Cardiac ventricle fibroblast (primary cell): ENCODE results near the gene CD163L1. TPM values are rescaled to one million over a fixed set of nuclear protein-coding genes. Genes with fewer than 3 reads are reported as not detected.

Source experiments
- total RNA-seq: library from RNA; depleted of rRNA; stranded (reverse); fragments of >200 nt; gene quantifications from 2 replicates; pipeline ENCODE4 v1.2.3, GENCODE V29; 2015

Gene CD163L1
- not detected in 2 replicates for total RNA-seq

GRCh38 chr12:7444076-7444475, at the start of gene CD163L1:
Gene CD163L1, minus strand, starts transcription at chr12:7444153. Its CDS starts 26 bp downstream, at chr12:7444127.

Other genes starting within 250 kb of the CD163L1 start
- gene ACSM4, start 140.1 kb downstream of the CD163L1 start, total RNA-seq = not detected in 2 replicates
- not detected in 2 replicates for gene CD163, start 59.6 kb upstream of the CD163L1 start, total RNA-seq
- not detected in 2 replicates for gene APOBEC1, start 221.8 kb upstream of the CD163L1 start, total RNA-seq